ENCODE measurements around the gene TRIM29. TPM values are rescaled to one million over a fixed set of nuclear protein-coding genes. Genes with fewer than 3 reads are reported as not detected.
A peak's percentile ranks its signal among the peaks of the same experiment; 100 is the strongest.
"Not testable (repeated sequence)": the region's sequence is repeated elsewhere in the genome, so short reads cannot be mapped to it uniquely, and the experiment has no call there.

The TRIM29 gene
- total RNA-seq, 1 donor from 2014 or later = not detected

DNA sequence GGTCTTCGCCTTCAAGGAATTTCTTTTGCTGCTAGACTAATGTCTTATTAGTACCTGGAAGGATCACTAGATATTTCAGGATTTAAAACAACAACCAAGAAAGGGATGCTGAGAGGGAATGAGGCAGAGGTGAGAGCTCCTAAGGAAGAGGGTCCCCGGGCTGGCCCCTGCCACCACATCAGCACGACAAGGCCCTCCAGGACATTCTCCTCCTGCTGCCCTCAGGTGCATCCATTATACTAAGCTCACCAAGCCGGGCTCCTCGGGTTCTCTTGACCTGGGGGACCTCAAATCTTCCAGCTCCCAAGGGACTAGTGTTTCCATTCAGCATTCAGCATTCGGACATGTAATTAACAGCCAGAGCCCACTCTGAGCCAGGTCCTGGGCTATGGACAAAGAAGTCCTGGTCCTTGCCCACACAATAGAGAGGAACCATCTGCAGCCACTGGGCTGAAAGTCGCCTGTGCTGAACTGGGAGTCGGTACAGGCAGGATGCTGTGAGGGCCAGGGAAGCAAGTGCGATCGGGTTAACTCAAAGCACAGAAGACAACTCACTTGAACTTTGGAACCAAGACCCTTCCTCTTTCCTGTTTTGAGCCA lies 43.6 kb upstream of the TRIM29 start:
- Mint-ChIP-seq H3K4me3 (ENCODE audit: low read depth) (no peak overlapping the region), H3K27ac (no peak overlapping the region), H3K27me3 (peaks cover 20% of the 10 kb centered on the region), H3K36me3 (ENCODE audit: insufficient read depth) (no peaks in the 10 kb centered on the region), H3K9me3 (ENCODE audit: low read depth) (no peaks in the 10 kb centered on the region), H3K4me1 (ENCODE audit: low read depth) (peaks cover 25% of the 10 kb centered on the region)
- DNase-seq (ENCODE audit: low spot score, unreplicated experiment) = no peak
- TF ChIP-seq, protein P1, sequence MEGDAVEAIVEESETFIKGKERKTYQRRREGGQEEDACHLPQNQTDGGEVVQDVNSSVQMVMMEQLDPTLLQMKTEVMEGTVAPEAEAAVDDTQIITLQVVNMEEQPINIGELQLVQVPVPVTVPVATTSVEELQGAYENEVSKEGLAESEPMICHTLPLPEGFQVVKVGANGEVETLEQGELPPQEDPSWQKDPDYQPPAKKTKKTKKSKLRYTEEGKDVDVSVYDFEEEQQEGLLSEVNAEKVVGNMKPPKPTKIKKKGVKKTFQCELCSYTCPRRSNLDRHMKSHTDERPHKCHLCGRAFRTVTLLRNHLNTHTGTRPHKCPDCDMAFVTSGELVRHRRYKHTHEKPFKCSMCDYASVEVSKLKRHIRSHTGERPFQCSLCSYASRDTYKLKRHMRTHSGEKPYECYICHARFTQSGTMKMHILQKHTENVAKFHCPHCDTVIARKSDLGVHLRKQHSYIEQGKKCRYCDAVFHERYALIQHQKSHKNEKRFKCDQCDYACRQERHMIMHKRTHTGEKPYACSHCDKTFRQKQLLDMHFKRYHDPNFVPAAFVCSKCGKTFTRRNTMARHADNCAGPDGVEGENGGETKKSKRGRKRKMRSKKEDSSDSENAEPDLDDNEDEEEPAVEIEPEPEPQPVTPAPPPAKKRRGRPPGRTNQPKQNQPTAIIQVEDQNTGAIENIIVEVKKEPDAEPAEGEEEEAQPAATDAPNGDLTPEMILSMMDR (IDR thresholded peaks at IDR 0.05; ENCODE audit: unreplicated experiment) = no peak

GRCh38 chr11:120180551-120181232 lies 42.8 kb upstream of the TRIM29 start:
- no peak overlapping the region for H3K27ac Mint-ChIP-seq
- peaks cover 24% of the 10 kb centered on the region for H3K27me3 Mint-ChIP-seq
- H3K9me3 Mint-ChIP-seq (ENCODE audit: low read depth) = no peaks in the 10 kb centered on the region
- peaks cover 19% of the 10 kb centered on the region for H3K4me1 Mint-ChIP-seq (ENCODE audit: low read depth)
- TF ChIP-seq, protein P1 (IDR thresholded peaks at IDR 0.05; ENCODE audit: unreplicated experiment) = no peak
- H3K4me3 Mint-ChIP-seq (ENCODE audit: low read depth) = no peak overlapping the region
- no peak for DNase-seq (ENCODE audit: low spot score, unreplicated experiment)
- H3K36me3 Mint-ChIP-seq (ENCODE audit: insufficient read depth) = no peaks in the 10 kb centered on the region

DNA sequence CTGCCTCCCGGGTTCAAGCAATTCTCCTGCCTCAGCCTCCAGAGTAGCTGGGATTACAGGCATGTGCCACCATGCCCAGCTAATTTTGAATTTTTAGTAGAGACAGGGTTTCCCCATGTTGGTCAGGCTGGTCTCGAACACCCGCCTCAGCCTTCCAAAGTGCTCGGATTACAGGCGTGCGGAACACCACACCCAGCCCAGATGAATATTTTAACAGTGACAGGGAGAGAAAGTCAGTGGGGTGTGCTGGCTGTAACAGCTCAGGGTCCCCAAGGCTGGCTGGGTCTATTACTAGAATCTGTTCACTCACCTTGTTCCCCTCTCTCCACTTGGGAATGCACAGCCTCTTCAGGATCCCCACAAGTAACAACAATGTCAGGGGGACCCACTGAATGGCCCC lies 42.1 kb upstream of the TRIM29 start:
- peaks cover 31% of the 10 kb centered on the region for H3K27me3 Mint-ChIP-seq
- peak overlapping the region; percentile 78 for H3K27ac Mint-ChIP-seq
- H3K36me3 Mint-ChIP-seq (ENCODE audit: insufficient read depth) = not testable (repeated sequence)

DNA sequence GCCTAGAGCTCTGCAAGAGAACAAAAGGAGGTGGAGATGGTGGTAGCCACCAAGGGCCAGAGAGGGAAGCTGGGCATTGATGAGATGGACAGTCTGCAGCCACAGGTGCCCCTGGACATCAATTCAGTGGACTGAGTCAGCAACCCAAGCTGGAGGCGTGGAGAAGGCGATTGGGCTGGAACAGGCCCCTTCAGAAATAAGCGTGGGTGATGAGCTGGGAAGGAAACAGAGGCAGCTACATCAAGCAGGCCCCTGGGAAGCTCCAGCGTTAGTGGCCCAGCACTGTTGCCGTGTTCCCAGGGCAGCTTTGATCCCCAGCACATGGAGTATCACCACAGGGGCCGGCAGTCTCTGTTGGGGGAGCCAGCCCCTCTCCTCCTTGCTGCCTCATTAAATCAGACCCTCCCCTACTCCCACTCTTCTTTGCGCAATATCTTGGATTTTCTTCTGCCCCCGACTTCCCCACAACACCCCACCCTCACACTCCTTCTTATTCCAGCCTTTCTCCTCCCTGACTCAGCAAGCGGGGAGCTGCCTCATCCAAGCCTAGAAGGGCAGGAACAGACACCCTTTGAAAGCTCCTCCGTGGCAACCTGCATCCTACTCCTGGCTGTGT lies 41.3 kb upstream of the TRIM29 start:
- no peaks in the 10 kb centered on the region for H3K9me3 Mint-ChIP-seq (ENCODE audit: low read depth)
- no peaks in the 10 kb centered on the region for H3K36me3 Mint-ChIP-seq (ENCODE audit: insufficient read depth)
- H3K4me3 Mint-ChIP-seq (ENCODE audit: low read depth) = no peak overlapping the region
- no peak overlapping the region for H3K27ac Mint-ChIP-seq
- H3K27me3 Mint-ChIP-seq = peaks cover 40% of the 10 kb centered on the region
- peaks cover 11% of the 10 kb centered on the region for H3K4me1 Mint-ChIP-seq (ENCODE audit: low read depth)
- TF ChIP-seq, protein P1 (IDR thresholded peaks at IDR 0.05; ENCODE audit: unreplicated experiment) = no peak
- DNase-seq (ENCODE audit: low spot score, unreplicated experiment) = no peak

More for the DNA sequence above, 42.1 kb upstream of the TRIM29 start:
- H3K4me3 Mint-ChIP-seq (ENCODE audit: low read depth); H3K9me3 Mint-ChIP-seq (ENCODE audit: low read depth); DNase-seq (ENCODE audit: low spot score, unreplicated experiment): not testable (repeated sequence)
- peaks cover 13% of the 10 kb centered on the region for H3K4me1 Mint-ChIP-seq (ENCODE audit: low read depth)

- H3K27me3 Mint-ChIP-seq = peaks cover 45% of the 10 kb centered on the region
- no peaks in the 10 kb centered on the region for H3K36me3 Mint-ChIP-seq (ENCODE audit: insufficient read depth)
- no peaks in the 10 kb centered on the region for H3K9me3 Mint-ChIP-seq (ENCODE audit: low read depth)
- H3K27ac Mint-ChIP-seq = no peak overlapping the region
- H3K4me3 Mint-ChIP-seq (ENCODE audit: low read depth) = no peak overlapping the region
- TF ChIP-seq, protein P1 (IDR thresholded peaks at IDR 0.05; ENCODE audit: unreplicated experiment) = no peak
- DNase-seq (ENCODE audit: low spot score, unreplicated experiment) = no peak
- H3K4me1 Mint-ChIP-seq (ENCODE audit: low read depth) = peaks cover 11% of the 10 kb centered on the region
Observed at GRCh38 chr11:120178561-120179056, 40.7 kb upstream of the TRIM29 start.

Measured in progenitor cell of endocrine pancreas (in vitro differentiated cells).